Astrocyte of the cerebellum (primary cell): ENCODE measurements around the gene TXLNG.

ENCODE experiments used
- DNase-seq: peaks from one replicate; pipeline ENCODE4 v3.0.0-alpha.2; 2011; ENCODE audit warnings: low read depth
- H3K4me3 ChIP-seq: 2 replicates; pipeline ENCODE4 v1.5.1; 2011; ENCODE audit warnings: mild to moderate bottlenecking, low read depth, low read length, moderate library complexity
- CTCF ChIP-seq: IDR thresholded peaks from 2 replicates; pipeline ENCODE4 v1.5.1; 2012; ENCODE audit warnings: low read length, low read depth, moderate library complexity, mild to moderate bottlenecking; ENCODE audit errors: missing control alignments
- in situ Hi-C: cut with HindIII; loops from 2 replicates; pipeline ENCODE4 v1.10.0; 2017; ENCODE audit warnings: low sequenced_read_pairs

TXLNG gene

GRCh38 chrX:16822723-16823122 is 36.5 kb downstream of the TXLNG start:
- H3K4me3 ChIP-seq: no peak overlapping the region
- DNase-seq: no peak
- TF ChIP-seq CTCF: no peak
- in situ Hi-C loops: no loop called here

GRCh38 chrX:16825264-16826035 is 39.2 kb downstream of the TXLNG start:
- in situ Hi-C loops: no loop called here
- no peak for DNase-seq
- no peak for TF ChIP-seq CTCF
- no peak overlapping the region for H3K4me3 ChIP-seq

- in situ Hi-C loops: no loop called here
- no peak for DNase-seq
- peak; percentile 40 for TF ChIP-seq CTCF
Measured at GRCh38 chrX:16826207-16826606, 39.9 kb downstream of the TXLNG start.

GRCh38 chrX:16827225-16827624 is 41.0 kb downstream of the TXLNG start:
- TF ChIP-seq CTCF: no peak
- H3K4me3 ChIP-seq: no peak overlapping the region
- DNase-seq: no peak
- in situ Hi-C loops: no loop called here

More at GRCh38 chrX:16826207-16826606, 39.9 kb downstream of the TXLNG start:
- no peak overlapping the region for H3K4me3 ChIP-seq

GRCh38 chrX:16828124-16828908 is 42.0 kb downstream of the TXLNG start:
- H3K4me3 ChIP-seq: no peak overlapping the region
- no peak for TF ChIP-seq CTCF
- peak; percentile 59 for DNase-seq
- in situ Hi-C loops: no loop called here

DNA sequence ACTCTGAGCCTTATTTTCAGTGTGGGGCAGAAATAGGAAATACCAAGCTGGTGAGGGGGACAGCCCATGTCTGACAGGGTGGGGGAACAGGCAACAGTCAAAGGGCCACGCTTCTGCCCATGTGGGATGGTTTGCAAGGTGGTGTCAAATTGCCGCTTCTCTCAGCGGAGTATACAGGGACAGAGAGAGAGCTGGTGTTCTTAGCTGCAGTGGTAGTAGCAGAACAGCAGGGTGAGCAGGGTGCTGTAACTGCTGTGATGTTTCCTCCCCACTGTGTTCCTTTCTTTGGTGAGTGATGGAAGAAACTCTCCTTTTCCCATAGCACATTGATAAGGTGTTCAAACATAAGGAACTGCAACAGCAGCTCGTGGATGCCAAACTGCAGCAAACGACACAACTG is 46.0 kb downstream of the TXLNG start:
- H3K4me3 ChIP-seq: no peak overlapping the region
- TF ChIP-seq CTCF: no peak
- DNase-seq: no peak
- in situ Hi-C loops: no loop called here
